WTC11 (cell line): Measurements from ENCODE around the gene KBTBD8. TPM values are rescaled to one million over a fixed set of nuclear protein-coding genes. Genes with fewer than 3 reads are reported as not detected.

Experiments used
- ATAC-seq: fragments of 200-7000 bp; cut with Tn5 transposase; 2 replicates; pipeline ENCODE4 v1.10.0; 2021; ENCODE audit warnings: mild to moderate bottlenecking, moderate library complexity
- CTCF ChIA-PET: fragments of 300-600 bp; sonication (Branson Sonifier 250); formaldehyde crosslinking; loops from one replicate; lab custom pipeline; 2021; ENCODE audit warnings: antibody characterized with exemption; lab: Charles Lee
- POLR2A ChIA-PET: fragments of 350-600 bp; sonication (Branson Sonifier 250); formaldehyde crosslinking; loops from one replicate; lab custom pipeline; 2021; ENCODE audit warnings: antibody characterized with exemption; lab: Charles Lee
- DNase-seq: peaks from one replicate; pipeline ENCODE4 v3.0.0; 2021; ENCODE audit warnings: low spot score
- H3K27ac Mint-ChIP-seq: 2 replicates; pipeline ENCODE4 v1.8.0; 2021; ENCODE audit warnings: mixed read lengths
- H3K27me3 Mint-ChIP-seq: 2 replicates; pipeline ENCODE4 v1.8.0; 2021; ENCODE audit warnings: low read depth, mild to moderate bottlenecking, moderate library complexity, mixed read lengths
- H3K36me3 Mint-ChIP-seq: 2 replicates; pipeline ENCODE4 v1.8.0; 2021; ENCODE audit warnings: mixed read lengths
- H3K4me1 Mint-ChIP-seq: 2 replicates; pipeline ENCODE4 v1.8.0; 2022; ENCODE audit warnings: mixed read lengths
- H3K4me3 Mint-ChIP-seq: 2 replicates; pipeline ENCODE4 v1.8.0; 2021; ENCODE audit warnings: mild to moderate bottlenecking, moderate library complexity, mixed read lengths
- H3K9me3 Mint-ChIP-seq: 2 replicates; pipeline ENCODE4 v1.8.0; 2021; ENCODE audit warnings: mixed read lengths
- CBFB ChIP-seq: sonication (generic); formaldehyde crosslinking; IDR thresholded peaks from 2 replicates; pipeline ENCODE4 v1.8.1; 2022; ENCODE audit warnings: mild to moderate bottlenecking, low read depth, missing genetic modification reagents
- CREB1 ChIP-seq: sonication (generic); formaldehyde crosslinking; IDR thresholded peaks from 2 replicates; pipeline ENCODE4 v1.8.0; 2023; ENCODE audit warnings: mild to moderate bottlenecking, missing genetic modification reagents
- ESRRA ChIP-seq: sonication (generic); formaldehyde crosslinking; IDR thresholded peaks from 2 replicates; pipeline ENCODE4 v1.8.1; 2022; ENCODE audit warnings: mild to moderate bottlenecking, missing genetic modification reagents, borderline replicate concordance
- FOXJ3 ChIP-seq: sonication (generic); formaldehyde crosslinking; IDR thresholded peaks from 2 replicates; pipeline ENCODE4 v1.9.0; 2021; ENCODE audit warnings: missing genetic modification reagents, mild to moderate bottlenecking, borderline replicate concordance
- FOXK1 ChIP-seq: sonication (generic); formaldehyde crosslinking; IDR thresholded peaks from 2 replicates; pipeline ENCODE4 v1.8.0; 2022; ENCODE audit warnings: mild to moderate bottlenecking, moderate library complexity, missing genetic modification reagents
- MYBL2 ChIP-seq: sonication (generic); formaldehyde crosslinking; IDR thresholded peaks from 2 replicates; pipeline ENCODE4 v1.8.1; 2023; ENCODE audit warnings: mild to moderate bottlenecking, moderate library complexity, missing genetic modification reagents
- NFYB ChIP-seq: sonication (generic); formaldehyde crosslinking; conservative IDR thresholded peaks from 2 replicates; pipeline ENCODE4 v1.8.0; 2022; ENCODE audit warnings: low read depth, missing genetic modification reagents
- NR2C2 ChIP-seq: sonication (generic); formaldehyde crosslinking; IDR thresholded peaks from 2 replicates; pipeline ENCODE4 v1.8.0; 2022; ENCODE audit warnings: mild to moderate bottlenecking, missing genetic modification reagents
- NR3C1 ChIP-seq: sonication (generic); formaldehyde crosslinking; conservative IDR thresholded peaks from 2 replicates; pipeline ENCODE4 v1.8.1; 2023; ENCODE audit warnings: low read depth, mild to moderate bottlenecking, missing genetic modification reagents
- SMAD4 ChIP-seq: sonication (generic); formaldehyde crosslinking; IDR thresholded peaks from 2 replicates; pipeline ENCODE4 v1.8.0; 2022; ENCODE audit warnings: mild to moderate bottlenecking, missing genetic modification reagents
- SOX15 ChIP-seq: fragments of 250-450 bp; sonication (Bioruptor Pico); IDR thresholded peaks from 2 replicates; pipeline ENCODE4 v1.9.0; 2021; ENCODE audit warnings: mild to moderate bottlenecking
- SP1 ChIP-seq: sonication (generic); formaldehyde crosslinking; conservative IDR thresholded peaks from 2 replicates; pipeline ENCODE4 v1.8.1; 2022; ENCODE audit warnings: missing genetic modification reagents
- TEAD1 ChIP-seq: sonication (generic); formaldehyde crosslinking; IDR thresholded peaks from 2 replicates; pipeline ENCODE4 v1.8.0; 2022; ENCODE audit warnings: mild to moderate bottlenecking, missing genetic modification reagents
- ZNF121 ChIP-seq: sonication (generic); formaldehyde crosslinking; IDR thresholded peaks from 2 replicates; pipeline ENCODE4 v1.8.0; 2023; ENCODE audit warnings: missing genetic modification reagents
- ZNF219 ChIP-seq: sonication (generic); formaldehyde crosslinking; IDR thresholded peaks from 2 replicates; pipeline ENCODE4 v1.8.0; 2023; ENCODE audit warnings: missing genetic modification reagents, mild to moderate bottlenecking, borderline replicate concordance
- ZNF396 ChIP-seq: fragments of 250-450 bp; sonication (Bioruptor Pico); IDR thresholded peaks from 2 replicates; pipeline ENCODE4 v1.8.0; 2021; ENCODE audit warnings: mild to moderate bottlenecking, moderate library complexity, borderline replicate concordance
- total RNA-seq: library from RNA; stranded (reverse); gene quantifications from 3 replicates; pipeline ENCODE4 v1.2.3, GENCODE V29; 2021
- TF ChIP-seq, protein P1 (sequence below): sonication (generic); formaldehyde crosslinking; IDR thresholded peaks from 2 replicates; pipeline ENCODE4 v1.8.0; 2022; ENCODE audit warnings: mild to moderate bottlenecking, missing genetic modification reagents
- TF ChIP-seq, protein P2 (sequence below): fragments of 250-450 bp; sonication (Bioruptor Pico); IDR thresholded peaks from 2 replicates; pipeline ENCODE4 v1.9.0; 2021; ENCODE audit warnings: mild to moderate bottlenecking
- TF ChIP-seq, protein P3 (sequence below): sonication (generic); formaldehyde crosslinking; IDR thresholded peaks from 2 replicates; pipeline ENCODE4 v1.8.1; 2023; ENCODE audit warnings: mild to moderate bottlenecking, missing genetic modification reagents, borderline replicate concordance
- TF ChIP-seq, protein P4 (sequence below): sonication (generic); formaldehyde crosslinking; IDR thresholded peaks from 2 replicates; pipeline ENCODE4 v1.8.0; 2023; ENCODE audit warnings: missing genetic modification reagents
- TF ChIP-seq, protein P5 (sequence below): fragments of 250-450 bp; sonication (Bioruptor Pico); conservative IDR thresholded peaks from 2 replicates; pipeline ENCODE4 v1.9.0; 2021; ENCODE audit warnings: mild to moderate bottlenecking
- TF ChIP-seq, protein P6 (sequence below): sonication (generic); formaldehyde crosslinking; conservative IDR thresholded peaks from 2 replicates; pipeline ENCODE4 v1.8.1; 2023; ENCODE audit warnings: mild to moderate bottlenecking, low read depth, missing genetic modification reagents, moderate library complexity

Gene KBTBD8
- total RNA-seq, 1 experiment from 2014 or later, result 15.0 TPM

DNA sequence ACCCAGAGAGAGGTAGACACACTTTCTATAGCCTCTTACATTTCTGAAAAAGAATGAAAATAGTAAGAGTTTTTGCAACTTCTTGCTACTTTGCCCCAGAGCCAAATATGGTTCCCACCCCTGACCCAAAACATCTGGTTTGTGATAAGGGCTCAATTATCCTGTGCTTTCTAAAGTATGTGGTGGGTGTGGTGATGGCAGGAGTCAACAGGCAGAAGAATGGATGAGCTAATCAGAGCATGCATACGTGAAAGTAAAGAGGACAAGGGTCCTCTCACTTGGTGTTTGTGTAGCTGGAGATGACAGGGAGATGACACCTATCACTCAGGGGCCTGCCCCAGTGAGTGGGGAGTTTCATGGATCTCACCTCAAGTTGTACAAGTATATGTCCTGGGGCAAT lies 19.1 kb downstream of the KBTBD8 start:
- ChIA-PET CTCF (interaction anchor here (1.4 kb wide), 1 partner anchor 26 kb away, joined by 3 read pairs; no protein-coding TSS in a partner anchor), POLR2A (no interaction called here)
- no peak overlapping the region for H3K4me3 Mint-ChIP-seq
- H3K27ac Mint-ChIP-seq, result no peak overlapping the region
- H3K4me1 Mint-ChIP-seq, result peaks cover 19% of the 10 kb centered on the region
- no peaks in the 10 kb centered on the region for H3K9me3 Mint-ChIP-seq
- H3K36me3 Mint-ChIP-seq, result no peaks in the 10 kb centered on the region
- DNase-seq (no peak), ATAC-seq (no peak)
- TF ChIP-seq, protein P1, sequence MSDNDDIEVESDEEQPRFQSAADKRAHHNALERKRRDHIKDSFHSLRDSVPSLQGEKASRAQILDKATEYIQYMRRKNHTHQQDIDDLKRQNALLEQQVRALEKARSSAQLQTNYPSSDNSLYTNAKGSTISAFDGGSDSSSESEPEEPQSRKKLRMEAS (CRISPR knock-in tag), result no peak
- TF ChIP-seq TEAD1 (CRISPR knock-in tag), result no peak
- TF ChIP-seq, protein P2, sequence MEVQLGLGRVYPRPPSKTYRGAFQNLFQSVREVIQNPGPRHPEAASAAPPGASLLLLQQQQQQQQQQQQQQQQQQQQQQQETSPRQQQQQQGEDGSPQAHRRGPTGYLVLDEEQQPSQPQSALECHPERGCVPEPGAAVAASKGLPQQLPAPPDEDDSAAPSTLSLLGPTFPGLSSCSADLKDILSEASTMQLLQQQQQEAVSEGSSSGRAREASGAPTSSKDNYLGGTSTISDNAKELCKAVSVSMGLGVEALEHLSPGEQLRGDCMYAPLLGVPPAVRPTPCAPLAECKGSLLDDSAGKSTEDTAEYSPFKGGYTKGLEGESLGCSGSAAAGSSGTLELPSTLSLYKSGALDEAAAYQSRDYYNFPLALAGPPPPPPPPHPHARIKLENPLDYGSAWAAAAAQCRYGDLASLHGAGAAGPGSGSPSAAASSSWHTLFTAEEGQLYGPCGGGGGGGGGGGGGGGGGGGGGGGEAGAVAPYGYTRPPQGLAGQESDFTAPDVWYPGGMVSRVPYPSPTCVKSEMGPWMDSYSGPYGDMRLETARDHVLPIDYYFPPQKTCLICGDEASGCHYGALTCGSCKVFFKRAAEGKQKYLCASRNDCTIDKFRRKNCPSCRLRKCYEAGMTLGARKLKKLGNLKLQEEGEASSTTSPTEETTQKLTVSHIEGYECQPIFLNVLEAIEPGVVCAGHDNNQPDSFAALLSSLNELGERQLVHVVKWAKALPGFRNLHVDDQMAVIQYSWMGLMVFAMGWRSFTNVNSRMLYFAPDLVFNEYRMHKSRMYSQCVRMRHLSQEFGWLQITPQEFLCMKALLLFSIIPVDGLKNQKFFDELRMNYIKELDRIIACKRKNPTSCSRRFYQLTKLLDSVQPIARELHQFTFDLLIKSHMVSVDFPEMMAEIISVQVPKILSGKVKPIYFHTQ (CRISPR knock-in tag), result no peak
- TF ChIP-seq NR2C2 (CRISPR knock-in tag), result no peak
- no peak for TF ChIP-seq ZNF219 (CRISPR knock-in tag)
- TF ChIP-seq, protein P3, sequence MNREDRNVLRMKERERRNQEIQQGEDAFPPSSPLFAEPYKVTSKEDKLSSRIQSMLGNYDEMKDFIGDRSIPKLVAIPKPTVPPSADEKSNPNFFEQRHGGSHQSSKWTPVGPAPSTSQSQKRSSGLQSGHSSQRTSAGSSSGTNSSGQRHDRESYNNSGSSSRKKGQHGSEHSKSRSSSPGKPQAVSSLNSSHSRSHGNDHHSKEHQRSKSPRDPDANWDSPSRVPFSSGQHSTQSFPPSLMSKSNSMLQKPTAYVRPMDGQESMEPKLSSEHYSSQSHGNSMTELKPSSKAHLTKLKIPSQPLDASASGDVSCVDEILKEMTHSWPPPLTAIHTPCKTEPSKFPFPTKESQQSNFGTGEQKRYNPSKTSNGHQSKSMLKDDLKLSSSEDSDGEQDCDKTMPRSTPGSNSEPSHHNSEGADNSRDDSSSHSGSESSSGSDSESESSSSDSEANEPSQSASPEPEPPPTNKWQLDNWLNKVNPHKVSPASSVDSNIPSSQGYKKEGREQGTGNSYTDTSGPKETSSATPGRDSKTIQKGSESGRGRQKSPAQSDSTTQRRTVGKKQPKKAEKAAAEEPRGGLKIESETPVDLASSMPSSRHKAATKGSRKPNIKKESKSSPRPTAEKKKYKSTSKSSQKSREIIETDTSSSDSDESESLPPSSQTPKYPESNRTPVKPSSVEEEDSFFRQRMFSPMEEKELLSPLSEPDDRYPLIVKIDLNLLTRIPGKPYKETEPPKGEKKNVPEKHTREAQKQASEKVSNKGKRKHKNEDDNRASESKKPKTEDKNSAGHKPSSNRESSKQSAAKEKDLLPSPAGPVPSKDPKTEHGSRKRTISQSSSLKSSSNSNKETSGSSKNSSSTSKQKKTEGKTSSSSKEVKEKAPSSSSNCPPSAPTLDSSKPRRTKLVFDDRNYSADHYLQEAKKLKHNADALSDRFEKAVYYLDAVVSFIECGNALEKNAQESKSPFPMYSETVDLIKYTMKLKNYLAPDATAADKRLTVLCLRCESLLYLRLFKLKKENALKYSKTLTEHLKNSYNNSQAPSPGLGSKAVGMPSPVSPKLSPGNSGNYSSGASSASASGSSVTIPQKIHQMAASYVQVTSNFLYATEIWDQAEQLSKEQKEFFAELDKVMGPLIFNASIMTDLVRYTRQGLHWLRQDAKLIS (CRISPR knock-in tag), result no peak
- no peak for TF ChIP-seq NFYB
- TF ChIP-seq, protein P4, sequence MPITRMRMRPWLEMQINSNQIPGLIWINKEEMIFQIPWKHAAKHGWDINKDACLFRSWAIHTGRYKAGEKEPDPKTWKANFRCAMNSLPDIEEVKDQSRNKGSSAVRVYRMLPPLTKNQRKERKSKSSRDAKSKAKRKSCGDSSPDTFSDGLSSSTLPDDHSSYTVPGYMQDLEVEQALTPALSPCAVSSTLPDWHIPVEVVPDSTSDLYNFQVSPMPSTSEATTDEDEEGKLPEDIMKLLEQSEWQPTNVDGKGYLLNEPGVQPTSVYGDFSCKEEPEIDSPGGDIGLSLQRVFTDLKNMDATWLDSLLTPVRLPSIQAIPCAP (CRISPR knock-in tag), result no peak
- no peak for TF ChIP-seq ZNF396 (CRISPR knock-in tag)
- no peaks in the 10 kb centered on the region for H3K27me3 Mint-ChIP-seq

DNA sequence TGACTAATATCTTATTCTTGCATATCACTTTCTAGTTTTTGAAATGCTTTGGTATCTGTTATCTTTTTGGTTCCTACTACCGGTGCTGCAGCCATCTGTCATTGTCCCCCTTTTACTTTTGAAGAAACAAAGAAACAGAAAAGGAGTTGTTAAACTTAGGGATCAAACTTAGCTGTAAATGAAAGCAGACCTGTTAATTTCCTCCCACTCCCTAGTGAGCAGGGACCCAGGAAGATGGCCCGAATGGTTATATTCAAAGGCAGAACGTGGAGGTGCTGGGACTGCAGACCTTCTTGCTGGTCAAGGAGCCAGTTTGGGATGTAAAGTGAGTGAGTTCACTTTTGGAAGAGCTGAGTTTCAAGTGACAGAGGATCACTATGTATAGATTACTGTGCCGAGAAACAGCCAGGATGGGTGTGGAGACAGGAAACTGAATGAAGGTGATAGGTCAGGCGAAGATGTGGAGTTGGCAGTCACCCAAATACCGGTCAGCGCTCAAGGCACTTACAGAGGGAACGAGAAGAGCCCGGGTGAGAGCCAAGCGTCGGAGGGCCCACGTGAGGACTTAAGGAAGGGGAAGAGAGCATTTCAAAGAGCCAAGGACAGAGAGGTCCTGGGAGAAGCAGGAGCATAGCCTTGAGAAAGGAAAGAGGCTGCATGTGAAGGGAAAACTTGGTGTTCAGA lies 20.1 kb downstream of the KBTBD8 start:
- POLR2A ChIA-PET, result no interaction called here
- H3K4me1 Mint-ChIP-seq, result peaks cover 19% of the 10 kb centered on the region
- no peak overlapping the region for H3K27ac Mint-ChIP-seq
- TF ChIP-seq NR3C1 (CRISPR knock-in tag) (no peak), CREB1 (CRISPR knock-in tag) (no peak), MYBL2 (no peak), FOXK1 (CRISPR knock-in tag) (no peak), FOXJ3 (CRISPR knock-in tag) (no peak), ESRRA (CRISPR knock-in tag) (no peak), SMAD4 (CRISPR knock-in tag) (no peak), ZNF121 (CRISPR knock-in tag) (no peak), SOX15 (no peak), SP1 (CRISPR knock-in tag) (no peak), NFYB (no peak), CBFB (CRISPR knock-in tag) (no peak)
- TF ChIP-seq, protein P5, sequence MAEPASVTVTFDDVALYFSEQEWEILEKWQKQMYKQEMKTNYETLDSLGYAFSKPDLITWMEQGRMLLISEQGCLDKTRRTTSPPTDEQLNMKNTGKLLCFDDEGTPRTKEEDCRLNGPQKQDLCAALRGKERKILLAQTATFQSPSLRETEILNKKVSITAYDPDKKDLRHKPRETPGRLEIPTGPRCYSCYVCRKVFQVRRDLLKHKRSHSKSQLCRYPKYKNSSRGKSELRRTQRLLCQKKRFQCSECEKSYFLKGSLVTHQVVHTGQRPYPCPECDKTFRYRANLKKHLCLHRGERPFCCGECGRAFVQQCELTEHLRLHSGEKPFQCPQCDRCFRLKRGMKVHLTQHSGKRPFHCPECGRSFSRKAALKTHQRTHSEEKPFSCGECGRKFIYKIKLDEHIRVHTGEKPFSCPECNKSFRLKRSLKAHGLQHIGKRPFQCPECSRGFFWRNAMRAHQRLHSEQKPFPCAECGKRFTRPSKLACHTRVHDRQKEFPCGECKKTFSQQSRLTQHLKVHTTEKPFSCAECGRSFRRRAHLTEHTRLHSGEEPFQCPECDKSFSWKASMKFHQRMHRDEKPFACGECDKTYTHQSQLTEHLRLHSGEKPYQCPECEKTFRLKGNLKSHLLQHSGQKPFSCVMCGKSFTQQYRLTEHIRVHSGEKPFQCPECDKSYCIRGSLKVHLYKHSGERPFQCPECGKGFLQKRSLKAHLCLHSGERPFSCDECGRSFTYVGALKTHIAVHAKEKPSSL, result no peak
- TF ChIP-seq, protein P6, sequence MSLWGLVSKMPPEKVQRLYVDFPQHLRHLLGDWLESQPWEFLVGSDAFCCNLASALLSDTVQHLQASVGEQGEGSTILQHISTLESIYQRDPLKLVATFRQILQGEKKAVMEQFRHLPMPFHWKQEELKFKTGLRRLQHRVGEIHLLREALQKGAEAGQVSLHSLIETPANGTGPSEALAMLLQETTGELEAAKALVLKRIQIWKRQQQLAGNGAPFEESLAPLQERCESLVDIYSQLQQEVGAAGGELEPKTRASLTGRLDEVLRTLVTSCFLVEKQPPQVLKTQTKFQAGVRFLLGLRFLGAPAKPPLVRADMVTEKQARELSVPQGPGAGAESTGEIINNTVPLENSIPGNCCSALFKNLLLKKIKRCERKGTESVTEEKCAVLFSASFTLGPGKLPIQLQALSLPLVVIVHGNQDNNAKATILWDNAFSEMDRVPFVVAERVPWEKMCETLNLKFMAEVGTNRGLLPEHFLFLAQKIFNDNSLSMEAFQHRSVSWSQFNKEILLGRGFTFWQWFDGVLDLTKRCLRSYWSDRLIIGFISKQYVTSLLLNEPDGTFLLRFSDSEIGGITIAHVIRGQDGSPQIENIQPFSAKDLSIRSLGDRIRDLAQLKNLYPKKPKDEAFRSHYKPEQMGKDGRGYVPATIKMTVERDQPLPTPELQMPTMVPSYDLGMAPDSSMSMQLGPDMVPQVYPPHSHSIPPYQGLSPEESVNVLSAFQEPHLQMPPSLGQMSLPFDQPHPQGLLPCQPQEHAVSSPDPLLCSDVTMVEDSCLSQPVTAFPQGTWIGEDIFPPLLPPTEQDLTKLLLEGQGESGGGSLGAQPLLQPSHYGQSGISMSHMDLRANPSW (CRISPR knock-in tag), result no peak
- no peak overlapping the region for H3K4me3 Mint-ChIP-seq
- DNase-seq (no peak), ATAC-seq (peak; percentile 50; the same call in 1 of the 2 replicates)
- CTCF ChIA-PET, result no interaction called here
- H3K36me3 Mint-ChIP-seq, result no peaks in the 10 kb centered on the region
- H3K27me3 Mint-ChIP-seq, result no peaks in the 10 kb centered on the region
- H3K9me3 Mint-ChIP-seq, result no peaks in the 10 kb centered on the region
